PC-3 (cell line): Measurements from ENCODE around the gene RNF141. TPM values are rescaled to one million over a fixed set of nuclear protein-coding genes. Genes with fewer than 3 reads are reported as not detected.
A peak's percentile ranks its signal among the peaks of the same experiment; 100 is the strongest.

Experiments used
- ATAC-seq: fragments of 200-7000 bp; cut with Tn5 transposase; 2 replicates; pipeline ENCODE4 v1.9.1; 2020; ENCODE audit warnings: mild to moderate bottlenecking, moderate library complexity
- BruUV-seq: library from RNA; stranded (reverse); fragments of 400-500 nt; replicated peaks from 2 replicates; lab custom pipeline; 2021; lab: Mats Ljungman, UMichigan
- CTCF ChIA-PET: fragments of 300-600 bp; sonication (Branson Sonifier 250); formaldehyde crosslinking; loops from one replicate; lab custom pipeline; 2022; ENCODE audit warnings: antibody characterized with exemption; lab: Charles Lee
- POLR2A ChIA-PET: fragments of 300-600 bp; sonication (Branson Sonifier 250); formaldehyde crosslinking; loops from one replicate; lab custom pipeline; 2022; ENCODE audit warnings: antibody characterized with exemption; ENCODE audit not compliant: unreplicated experiment; lab: Charles Lee
- DNase-seq: peaks from one replicate; pipeline ENCODE4 v3.0.0-alpha.2; 2015
- H2AFZ ChIP-seq: fragments of 300-600 bp; sonication (generic); 2 replicates; pipeline ENCODE4 v1.6.0; 2016; ENCODE audit warnings: antibody characterized with exemption, low read length
- H3F3A ChIP-seq: fragments of 300-600 bp; sonication (generic); one replicate; pipeline ENCODE4 v1.6.0; 2017; ENCODE audit warnings: antibody characterized with exemption, low read length, control low read depth, mild to moderate bottlenecking; ENCODE audit not compliant: unreplicated experiment
- H3K27ac ChIP-seq: fragments of 300-600 bp; sonication (generic); 2 replicates; pipeline ENCODE4 v1.5.1; 2016; ENCODE audit warnings: mild to moderate bottlenecking, low read length
- H3K27me3 ChIP-seq: fragments of 300-600 bp; sonication (generic); 2 replicates; pipeline ENCODE4 v1.6.1; 2016; ENCODE audit warnings: low read length, mixed read lengths
- H3K36me3 ChIP-seq: fragments of 300-600 bp; sonication (generic); 2 replicates; pipeline ENCODE4 v1.6.1; 2016; ENCODE audit warnings: low read depth, mixed run types, low read length, mixed read lengths
- H3K4me1 ChIP-seq: fragments of 300-600 bp; sonication (generic); 2 replicates; pipeline ENCODE4 v1.5.1; 2016; ENCODE audit warnings: low read length; ENCODE audit not compliant: insufficient read depth
- H3K4me2 ChIP-seq: fragments of 300-600 bp; sonication (generic); 2 replicates; pipeline ENCODE4 v1.6.0; 2016; ENCODE audit warnings: low read length
- H3K4me3 ChIP-seq: fragments of 300-600 bp; sonication (generic); 2 replicates; pipeline ENCODE4 v1.5.1; 2016; ENCODE audit warnings: mild to moderate bottlenecking, low read length, mixed read lengths
- H3K79me2 ChIP-seq: fragments of 300-600 bp; sonication (generic); 2 replicates; pipeline ENCODE4 v1.6.1; 2017; ENCODE audit warnings: low read length, mixed read lengths
- H3K9ac ChIP-seq: fragments of 300-600 bp; sonication (generic); 2 replicates; pipeline ENCODE4 v1.6.0; 2016; ENCODE audit warnings: mild to moderate bottlenecking, low read length
- H3K9me2 ChIP-seq: fragments of 300-600 bp; sonication (generic); replicated peaks from 2 replicates; pipeline ENCODE4 v1.6.1; 2016; ENCODE audit warnings: mixed run types, low read length, mixed read lengths
- H3K9me3 ChIP-seq: fragments of 300-600 bp; sonication (generic); 2 replicates; pipeline ENCODE4 v1.6.1; 2016; ENCODE audit warnings: low read length, mixed read lengths
- H4K20me1 ChIP-seq: fragments of 300-600 bp; sonication (generic); 2 replicates; pipeline ENCODE4 v1.6.1; 2016; ENCODE audit warnings: low read length, mixed read lengths
- CTCF ChIP-seq: fragments of 300-600 bp; sonication (generic); conservative IDR thresholded peaks from 2 replicates; pipeline ENCODE4 v1.5.1; 2017; ENCODE audit warnings: antibody characterized with exemption, low read depth, mild to moderate bottlenecking, low read length
- EZH2 ChIP-seq: fragments of 300-600 bp; sonication (generic); IDR thresholded peaks from one replicate; pipeline ENCODE4 v1.6.1; 2017; ENCODE audit warnings: antibody characterized with exemption, mild to moderate bottlenecking, low read length; ENCODE audit not compliant: unreplicated experiment
- EZH2phosphoT487 ChIP-seq: fragments of 300-600 bp; sonication (generic); IDR thresholded peaks from 2 replicates; pipeline ENCODE4 v1.6.1; 2018; ENCODE audit warnings: mild to moderate bottlenecking, antibody characterized with exemption, low read length, borderline replicate concordance
- intact Hi-C: fragments of 100-400 bp; cut with micrococcal nuclease; formaldehyde crosslinking; loops from 2 replicates; pipeline ENCODE4 v1.9.0; 2023
- total RNA-seq: library from RNA; depleted of rRNA; stranded (reverse); fragments of >200 nt; gene quantifications from 2 replicates; pipeline ENCODE4 v1.2.3, GENCODE V29; 2014

RNF141 gene
- total RNA-seq, 1 experiment from 2014 or later: 13.8 TPM

DNA sequence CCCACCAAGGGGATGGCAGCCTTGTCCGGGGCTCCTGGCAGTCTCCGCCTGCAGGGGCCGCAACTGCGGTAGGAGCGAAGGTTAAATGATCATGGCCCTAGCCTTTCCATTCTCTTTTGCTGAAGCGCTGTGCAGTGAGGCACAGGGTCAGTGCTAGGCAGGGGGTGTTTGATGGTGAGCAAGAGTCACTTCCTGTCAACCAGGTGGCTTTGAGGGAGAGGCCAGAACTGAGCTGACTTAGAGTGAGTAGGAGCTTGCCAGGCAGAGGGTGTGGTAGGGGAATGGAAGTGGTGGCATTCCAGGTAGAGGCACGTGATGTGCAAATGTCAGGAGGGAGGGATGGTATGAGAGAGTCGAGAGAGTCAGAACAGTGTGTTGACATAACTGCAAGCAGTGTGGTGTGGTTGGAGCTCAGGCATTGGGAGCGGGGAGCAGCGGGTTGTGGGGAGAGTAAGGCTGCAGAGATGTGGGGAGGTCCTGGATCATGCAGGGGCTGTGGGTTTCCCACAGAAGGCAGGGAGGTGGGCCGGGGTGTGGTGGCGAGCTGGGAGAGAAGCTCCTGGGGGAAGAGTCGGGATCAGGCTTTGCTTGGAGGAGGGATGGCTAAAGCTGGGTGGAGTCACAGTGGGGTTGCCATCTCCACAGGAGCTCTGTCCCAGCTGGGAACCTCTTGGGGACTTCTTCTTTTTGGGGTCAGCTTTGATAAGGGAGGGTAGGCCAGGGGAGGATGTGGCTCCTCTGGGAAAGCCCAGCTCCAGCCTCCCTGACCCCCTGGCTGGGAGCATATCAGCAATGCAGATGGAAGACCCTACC, 52.7 kb downstream of the RNF141 start:
- Histone ChIP-seq H3K4me2 (peak overlapping the region; percentile 62; the same call in 1 of the 2 replicates), H3K79me2 (0 out of 2 replicates have a peak, but pooled peaks cover 9% of the 10 kb centered on the region), H3K27ac (peak overlapping the region; percentile 44), H3F3A (no peaks in the 10 kb centered on the region), H3K4me3 (no peak overlapping the region), H3K4me1 (peaks cover 43% of the 10 kb centered on the region), H3K9me2 (no peaks in the 10 kb centered on the region), H2AFZ (no peak overlapping the region), H3K9ac (no peak overlapping the region), H4K20me1 (no peaks in the 10 kb centered on the region), H3K9me3 (no peaks in the 10 kb centered on the region), H3K27me3 (no peaks in the 10 kb centered on the region), H3K36me3 (no peaks in the 10 kb centered on the region; the same call in 1 of the 2 replicates)
- TF ChIP-seq EZH2phosphoT487 (no peak), CTCF (no peak), EZH2 (no peak)
- POLR2A ChIA-PET: no interaction called here
- CTCF ChIA-PET: interaction anchor here (0.8 kb wide), 1 partner anchor 52 kb away, joined by 3 read pairs; the partner anchor contains the start of gene RNF141
- intact Hi-C loops: no loop called here
- ATAC-seq (peak; percentile 79), DNase-seq (peak; percentile 88)
- no TSS peak for BruUV-seq

GRCh38 chr11:10487002-10487647, 53.9 kb downstream of the RNF141 start:
- intact Hi-C loops: no loop called here
- no peaks in the 10 kb centered on the region for H3F3A ChIP-seq
- H3K27ac ChIP-seq: no peak overlapping the region
- no peaks in the 10 kb centered on the region for H3K27me3 ChIP-seq
- peaks cover 43% of the 10 kb centered on the region for H3K4me1 ChIP-seq
- H3K9me2 ChIP-seq: no peaks in the 10 kb centered on the region
- DNase-seq (no peak), ATAC-seq (no peak)
- no peak overlapping the region for H3K9ac ChIP-seq
- no peak overlapping the region for H3K4me3 ChIP-seq
- TF ChIP-seq CTCF (no peak), EZH2phosphoT487 (no peak), EZH2 (no peak)
- BruUV-seq: no TSS peak
- no peaks in the 10 kb centered on the region for H4K20me1 ChIP-seq
- H3K79me2 ChIP-seq: 0 out of 2 replicates have a peak, but pooled peaks cover 9% of the 10 kb centered on the region
- no peaks in the 10 kb centered on the region for H3K9me3 ChIP-seq
- ChIA-PET POLR2A (no interaction called here), CTCF (no interaction called here)
- H3K4me2 ChIP-seq: no peak overlapping the region
- no peaks in the 10 kb centered on the region; the same call in 1 of the 2 replicates for H3K36me3 ChIP-seq
- H2AFZ ChIP-seq: no peak overlapping the region
